Gastrocnemius medialis (tissue), 4 donors: ENCODE results near the gene KCNK4. TPM values are rescaled to one million over a fixed set of nuclear protein-coding genes. Genes with fewer than 3 reads are reported as not detected.

Source experiments
- ATAC-seq, 2 donors: fragments of 150-250 bp; one replicate each; pipeline ENCODE4 v1.9.1; 2016
- DNase-seq, 2 donors: peaks; one replicate each; pipeline ENCODE4 v3.0.0-alpha.2; 2019
- H3K27ac ChIP-seq, 4 donors: fragments of 200-600 bp; sonication (generic); 1 replicate in 1 of 4; 2 replicates in 3 of 4; pipeline ENCODE4 v1.5.1; 2016 to 2018; ENCODE audit warnings: mild to moderate bottlenecking in 2 of 4, moderate library complexity in 1 of 4
- H3K27me3 ChIP-seq, 3 donors: fragments of 200-600 bp; sonication (generic) in 2 of 3; 1 replicate in 1 of 3; 2 replicates in 2 of 3; pipeline versions ENCODE4 v1.5.1 to v1.6.0; 2016 to 2019; ENCODE audit warnings: mild to moderate bottlenecking in 1 of 3, moderate library complexity in 1 of 3
- H3K36me3 ChIP-seq, 2 donors: fragments of 200-600 bp; sonication (generic) in 1 of 2; one replicate each; pipeline ENCODE4 v1.5.1; 2017 to 2018
- H3K4me1 ChIP-seq, 2 donors: fragments of 200-600 bp; sonication (generic) in 1 of 2; one replicate each; pipeline ENCODE4 v1.5.1; 2016 to 2017; ENCODE audit warnings: mild to moderate bottlenecking in 2 of 2
- H3K4me3 ChIP-seq, 4 donors: fragments of 200-600 bp; sonication (generic) in 3 of 4; 1 replicate in 1 of 4; 2 replicates in 3 of 4; pipeline ENCODE4 v1.5.1; 2016 to 2019; ENCODE audit warnings: mild to moderate bottlenecking in 2 of 4
- H3K9me3 ChIP-seq, 3 donors: fragments of 200-600 bp; sonication (generic) in 2 of 3; 1 replicate in 1 of 3; 2 replicates in 2 of 3; pipeline ENCODE4 v1.5.1; 2016 to 2019
- POLR2A ChIP-seq, 2 donors: fragments of 450-650 bp; IDR thresholded peaks; one replicate each; pipeline ENCODE4 v1.6.1; 2017; ENCODE audit warnings: antibody characterized with exemption in 2 of 2, mild to moderate bottlenecking in 2 of 2, moderate library complexity in 2 of 2
- in situ Hi-C, 4 donors: fragments of 200-750 bp; cut with MboI; loops; one replicate each; pipeline versions ENCODE4 v1.15.0 to v1.8.0; 2017; ENCODE audit warnings: low sequenced_read_pairs in 4 of 4
- intact Hi-C: fragments of 100-400 bp; cut with DNase I; formaldehyde crosslinking; loops from one replicate; pipeline ENCODE4 v1.15.1; 2023; ENCODE audit warnings: low total_unique reads
- microRNA-seq, 2 donors: library from miRNA; unstranded; fragments of <30 nt; microRNA quantifications; one replicate each; pipeline ENCODE4, GENCODE V29; 2016; ENCODE audit warnings: borderline replicate concordance in 2 of 2
- total RNA-seq, 4 donors: library from RNA; depleted of rRNA; stranded (reverse); fragments of >200 nt; gene quantifications; one replicate each; pipeline versions ENCODE4 v1.1.0 to v1.2.3, GENCODE V29; 2016

KCNK4 gene
- total RNA-seq, 4 donors from 2014 or later, result not detected

GRCh38 chr11:64349404-64349803 lies 58.3 kb downstream of the KCNK4 start:
- DNase-seq (no peak), ATAC-seq (no peak)
- in situ Hi-C loops (no loop called here), intact Hi-C loops (no loop called here)
- TF ChIP-seq POLR2A (IDR thresholded peaks at IDR 0.05), result no peak
- no peaks in the 10 kb centered on the region for H3K36me3 ChIP-seq
- no peaks in the 10 kb centered on the region for H3K4me1 ChIP-seq
- peaks cover 0 to 7% (median 5%) of the 10 kb centered on the region in 3 donors for H3K27me3 ChIP-seq
- no peak overlapping the region for H3K4me3 ChIP-seq
- H3K9me3 ChIP-seq, result no peaks in the 10 kb centered on the region
- H3K27ac ChIP-seq, result no peak overlapping the region

Small RNA genes lying within 50 kb of the gene (microRNA-seq; reads per million reads assigned to microRNA genes)
- gene MIR7155, result 0 reads per million in 2 donors

Other genes with a start within 250 kb of the KCNK4 start
- gene MACROD1, start 125.2 kb upstream of the KCNK4 start, total RNA-seq, result 100 to 1,000 TPM; 162 to 308 (median 205) TPM
- gene STIP1, start 105.1 kb upstream of the KCNK4 start, total RNA-seq, result 100 to 1,000 TPM; 141 to 193 (median 168) TPM
- 10 to 100 TPM in 1 of 4 donors, 1 to 10 TPM in 3; 2.8 to 10.4 (median 6.1) TPM for gene FERMT3, start 84.6 kb upstream of the KCNK4 start, total RNA-seq
- gene TRPT1, start 65.1 kb upstream of the KCNK4 start, total RNA-seq, result 100 to 1,000 TPM in 3 of 4 donors, 10 to 100 TPM in 1; 80.9 to 231 (median 139) TPM
- gene NUDT22, start 65.0 kb upstream of the KCNK4 start, total RNA-seq, result 10 to 100 TPM; 32.3 to 70.7 (median 53.4) TPM
- gene DNAJC4, start 60.8 kb upstream of the KCNK4 start, total RNA-seq, result 10 to 100 TPM; 13.8 to 30.0 (median 18.9) TPM
- 10 to 100 TPM; 33.6 to 87.5 (median 58.2) TPM for gene VEGFB, start 56.7 kb upstream of the KCNK4 start, total RNA-seq
- 10 to 100 TPM; 20.2 to 54.7 (median 27.6) TPM for gene FKBP2, start 50.2 kb upstream of the KCNK4 start, total RNA-seq
- gene PPP1R14B, start 44.4 kb upstream of the KCNK4 start, total RNA-seq, result 100 to 1,000 TPM; 144 to 444 (median 237) TPM
- 1 to 10 TPM; 4.7 to 9.7 (median 6.2) TPM for gene PLCB3, start 39.8 kb upstream of the KCNK4 start, total RNA-seq
- gene BAD, start 6.6 kb upstream of the KCNK4 start, total RNA-seq, result 10 to 100 TPM; 27.8 to 88.0 (median 76.3) TPM
- 10 to 100 TPM; 13.8 to 28.9 (median 20.4) TPM for gene GPR137, start 5.5 kb upstream of the KCNK4 start, total RNA-seq
- gene CATSPERZ, start 9.1 kb downstream of the KCNK4 start, total RNA-seq, result not detected
- 100 to 1,000 TPM; 192 to 471 (median 260) TPM for gene ESRRA, start 14.2 kb downstream of the KCNK4 start, total RNA-seq
- 100 to 1,000 TPM; 133 to 226 (median 194) TPM for gene TRMT112, start 26.3 kb downstream of the KCNK4 start, total RNA-seq
- gene PRDX5, start 26.8 kb downstream of the KCNK4 start, total RNA-seq, result 100 to 1,000 TPM; 170 to 257 (median 219) TPM
- 1 to 10 TPM in 3 of 4 donors, under 1 TPM in 1; 0.98 to 5.2 (median 2.1) TPM for gene CCDC88B, start 48.9 kb downstream of the KCNK4 start, total RNA-seq
- 10 to 100 TPM; 16.6 to 27.0 (median 17.2) TPM for gene RPS6KA4, start 67.9 kb downstream of the KCNK4 start, total RNA-seq